NCI-H748 (cell line): Measurements from ENCODE around the gene SFXN1.

Experiments
- DNase-seq: peaks from one replicate; lab custom pipeline; 2025; ENCODE audit not compliant: unreplicated experiment; lab: John Stamatoyannopoulos, UW

The SFXN1 gene

DNA sequence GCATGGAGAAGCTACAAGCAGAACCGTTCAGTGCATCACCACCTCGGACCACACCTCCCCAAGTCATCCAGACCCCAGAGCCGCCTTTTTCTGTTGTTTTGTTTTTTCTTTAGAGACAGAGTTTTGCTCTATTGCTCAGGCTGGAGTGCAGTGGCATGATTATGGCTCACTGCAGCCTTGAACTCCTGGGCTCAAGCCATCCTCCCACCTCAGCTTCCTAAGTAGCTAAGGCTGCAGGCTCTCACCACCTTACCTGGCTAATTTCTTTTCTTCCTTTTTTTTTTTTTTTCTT lies 13.5 kb upstream of the SFXN1 start:
- no peak for DNase-seq

DNA sequence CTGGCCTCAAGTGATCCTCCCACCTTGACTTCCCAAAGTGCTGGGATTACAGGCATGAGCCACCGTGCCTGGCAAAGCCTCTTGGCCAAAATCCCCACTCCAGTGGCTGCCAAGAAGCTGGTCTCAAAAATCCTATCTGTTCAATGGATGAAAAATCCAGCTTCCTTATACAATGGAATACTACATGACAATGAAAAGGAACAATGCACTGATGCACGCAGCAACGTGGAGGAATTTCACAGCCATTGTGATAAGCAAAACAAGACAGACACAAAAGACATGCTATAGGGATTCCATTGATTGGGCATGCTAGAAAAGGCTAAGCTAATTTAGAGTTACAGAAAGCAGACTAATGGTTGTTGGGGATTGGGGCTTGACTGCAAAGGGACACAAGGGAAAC lies 13.1 kb upstream of the SFXN1 start:
- no peak for DNase-seq

DNA sequence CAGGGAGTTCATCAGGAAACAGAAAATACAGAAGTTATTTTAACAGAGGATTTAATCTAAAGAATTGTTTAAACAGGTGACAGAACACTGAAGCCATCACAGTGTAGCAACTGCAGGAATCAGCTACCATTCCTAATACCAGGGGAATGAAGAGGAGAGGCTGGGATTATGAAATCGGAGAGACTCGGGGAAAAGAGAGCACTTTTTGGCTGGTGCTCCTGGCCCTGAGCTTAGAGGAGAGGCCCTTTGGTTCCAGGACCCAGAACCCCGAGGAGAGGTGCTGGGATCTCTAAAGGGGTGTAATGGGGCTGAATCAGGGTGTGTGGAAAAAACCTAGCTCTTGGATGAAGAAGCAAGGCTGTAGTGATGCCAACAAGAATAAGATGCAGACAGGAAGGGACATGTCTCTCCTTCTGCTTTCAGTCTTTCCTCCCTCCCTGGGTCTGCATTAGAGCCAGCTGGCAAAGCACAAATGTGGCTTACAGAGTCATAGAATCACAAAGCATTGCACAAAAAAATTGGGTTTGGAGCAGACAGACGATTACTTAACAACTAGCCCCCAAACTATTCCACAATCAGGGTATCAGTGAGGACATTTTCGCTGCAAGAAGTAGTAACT lies 11.6 kb upstream of the SFXN1 start:
- DNase-seq = no peak

DNA sequence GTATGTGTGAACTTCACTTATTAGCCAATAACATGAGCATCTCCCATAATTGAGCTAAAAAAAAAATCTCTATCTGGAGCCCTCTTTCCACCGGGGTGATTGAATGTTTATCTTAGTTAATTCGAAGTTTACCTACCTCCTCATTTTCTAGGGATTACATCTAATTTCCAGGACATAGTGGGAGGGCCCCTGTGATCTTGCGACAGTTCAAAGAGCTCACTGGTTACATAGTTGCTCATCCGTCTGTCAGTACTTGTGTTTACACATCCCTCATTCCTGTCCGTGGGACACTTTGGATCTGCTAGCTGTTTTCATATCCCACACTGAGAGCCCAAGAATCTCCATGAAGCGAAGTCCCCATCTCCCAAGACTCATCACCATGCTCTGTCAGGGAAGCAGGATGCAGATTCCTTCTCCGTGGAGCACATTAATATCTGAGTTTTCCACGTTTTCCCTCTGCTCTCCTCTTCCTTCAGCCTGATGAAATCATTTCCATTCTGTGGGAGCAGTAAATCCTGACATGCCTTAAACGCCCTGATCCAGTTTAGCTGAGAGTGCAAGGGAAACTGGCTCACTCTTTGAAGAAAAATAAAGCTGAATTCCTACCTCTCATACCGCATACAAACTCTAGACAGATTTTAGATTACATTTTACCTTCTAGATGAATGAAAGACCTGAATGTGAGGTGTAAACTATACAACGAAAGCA lies 10.2 kb upstream of the SFXN1 start:
- no peak for DNase-seq

DNA sequence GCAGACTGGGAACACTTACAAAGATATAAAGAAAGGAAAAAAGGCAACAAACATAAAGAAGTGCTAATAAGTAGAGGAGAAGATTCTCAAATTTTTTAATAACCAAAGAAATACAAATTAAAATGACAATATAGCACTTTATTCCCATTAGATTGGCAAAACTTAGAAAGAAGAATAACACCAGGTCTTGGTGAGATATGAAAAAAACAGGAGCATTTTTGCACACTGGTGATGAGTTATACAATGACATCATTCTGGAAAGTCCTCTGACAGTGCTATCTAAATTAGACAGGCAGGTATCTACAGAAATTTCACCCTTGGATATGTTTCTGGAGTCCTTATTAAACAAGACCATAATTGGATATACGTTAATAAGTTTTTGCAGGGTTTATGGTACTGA lies 9.5 kb upstream of the SFXN1 start:
- DNase-seq = no peak

DNA sequence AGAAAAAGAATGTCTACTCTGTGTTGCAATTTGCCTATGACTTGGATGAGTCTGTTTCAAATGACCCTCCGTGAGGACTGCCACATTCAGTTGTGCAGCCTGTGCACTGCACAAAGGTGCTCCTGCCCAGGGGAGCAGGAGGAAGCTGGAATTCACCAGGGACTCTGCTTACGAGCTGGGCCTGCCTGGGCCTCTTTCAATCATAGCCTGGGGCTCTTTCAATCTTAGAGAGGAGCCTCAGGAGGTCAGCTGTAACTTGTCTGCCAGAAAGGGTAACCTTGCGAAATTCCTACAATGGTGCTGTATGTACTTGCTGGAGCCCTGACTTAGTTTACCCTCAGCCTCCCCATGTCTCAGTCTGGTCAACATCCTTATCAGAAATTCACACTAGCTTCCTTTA lies 8.4 kb upstream of the SFXN1 start:
- no peak for DNase-seq

DNA sequence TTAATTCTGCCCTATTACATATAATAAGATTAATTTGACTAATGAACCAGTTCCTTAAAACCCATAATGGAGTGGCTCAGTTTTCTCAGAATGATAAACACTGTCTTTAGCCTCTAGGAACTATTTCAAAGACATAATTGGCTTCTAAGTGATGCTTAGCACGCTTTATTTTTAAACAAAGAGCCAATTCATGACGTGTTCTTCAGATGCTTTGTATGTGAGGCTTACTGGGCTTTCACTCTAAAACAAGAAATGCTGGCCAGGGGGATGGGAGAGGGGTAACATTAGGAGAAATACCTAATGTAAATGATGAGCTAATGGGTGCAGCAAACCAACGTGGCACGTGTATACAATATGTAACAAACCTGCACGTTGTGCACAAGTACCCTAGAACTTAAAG lies 7.6 kb upstream of the SFXN1 start:
- DNase-seq = peak; percentile 9

DNA sequence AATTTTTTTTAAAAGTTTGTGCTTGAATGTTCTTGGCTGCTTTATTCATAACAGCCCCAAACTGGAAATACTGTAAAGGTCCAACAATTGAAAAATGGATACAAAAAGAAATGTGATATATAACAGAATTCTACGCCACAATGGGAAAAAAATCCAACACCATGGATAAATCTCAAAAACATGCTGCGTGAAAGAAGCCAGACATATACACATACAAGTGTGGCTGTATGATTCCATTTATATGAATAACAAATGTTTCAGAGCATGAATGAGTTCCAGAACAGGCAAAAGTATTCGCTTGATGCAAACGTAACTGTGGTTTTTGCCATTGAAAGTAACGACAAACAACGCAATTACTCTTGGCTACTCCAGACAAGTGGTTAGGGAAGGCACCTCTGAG lies 7.2 kb upstream of the SFXN1 start:
- DNase-seq = no peak

DNA sequence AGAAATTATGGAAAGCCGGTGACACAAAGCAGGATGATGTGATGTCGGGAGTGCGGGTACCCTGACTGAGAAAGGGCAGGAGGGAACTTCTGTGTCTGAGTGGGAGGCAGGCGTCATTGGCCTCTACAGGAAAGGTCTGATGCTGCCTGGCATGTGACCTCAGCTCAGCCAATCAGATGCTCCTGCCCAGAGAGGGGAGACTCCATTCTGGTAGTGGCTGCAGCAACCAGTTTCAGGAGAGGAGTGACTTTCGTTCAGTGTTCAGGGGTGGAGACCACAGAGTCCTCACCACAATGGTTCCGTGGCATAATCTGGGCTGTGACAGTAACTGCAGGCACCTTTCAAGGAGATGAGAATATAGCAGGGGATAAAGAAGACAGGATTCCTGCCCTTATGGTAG lies 6.7 kb upstream of the SFXN1 start:
- DNase-seq = no peak

DNA sequence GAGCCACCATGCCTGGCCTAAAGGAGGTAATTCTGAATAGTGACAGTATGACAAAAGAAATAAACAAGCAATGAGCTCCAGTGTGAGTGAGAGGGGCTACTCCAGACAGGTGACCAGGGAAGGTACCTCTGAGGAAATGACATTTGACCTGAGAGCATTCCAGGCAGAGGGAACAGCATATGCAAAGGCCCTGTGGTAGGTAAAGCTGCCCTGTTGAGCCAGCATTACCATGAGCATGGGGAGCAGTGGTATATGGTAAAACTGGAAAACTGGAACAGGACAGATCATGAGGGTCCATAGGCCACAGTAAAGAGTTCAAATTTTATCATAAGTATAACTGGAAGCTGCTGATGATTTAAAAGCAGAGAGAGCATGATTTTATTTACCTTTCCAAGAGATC lies 6.0 kb upstream of the SFXN1 start:
- DNase-seq = no peak

DNA sequence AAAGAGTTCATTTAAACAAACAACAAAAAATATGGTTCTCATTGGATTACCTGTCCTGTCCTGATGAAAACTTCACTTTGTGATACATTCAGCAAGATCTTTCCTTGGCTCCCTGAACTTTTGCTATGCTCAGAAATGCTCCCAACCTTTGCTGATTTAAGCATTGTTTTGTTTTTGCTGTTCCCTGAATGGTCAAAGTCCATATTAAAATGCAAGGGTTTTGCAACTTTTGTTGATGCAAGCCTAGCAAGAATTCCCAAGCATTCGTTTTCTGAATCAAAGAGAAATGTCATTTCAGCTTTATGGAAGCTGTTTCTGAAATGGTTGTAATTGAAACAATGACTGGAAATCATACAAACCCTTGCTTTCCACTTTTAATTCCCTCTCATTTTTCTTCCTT lies 3.1 kb upstream of the SFXN1 start:
- no peak for DNase-seq

DNA sequence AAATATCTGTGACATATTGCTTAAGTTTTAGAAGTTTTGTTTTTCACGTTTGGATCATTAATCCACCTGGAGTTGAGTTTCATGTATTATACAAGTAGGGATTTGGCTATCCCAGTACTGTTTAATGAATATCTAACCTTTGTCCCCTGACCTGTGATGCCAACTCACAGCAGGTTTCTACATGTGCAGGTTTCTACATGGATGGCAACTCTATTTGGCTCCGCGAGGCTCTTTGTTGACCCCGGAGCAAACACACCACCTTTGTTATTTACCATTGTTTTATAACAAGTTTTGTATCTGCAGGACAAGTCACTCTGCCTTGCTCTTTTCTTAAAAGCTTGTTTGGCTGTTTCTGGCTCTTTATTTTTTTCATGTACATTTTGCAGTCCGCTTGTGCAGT lies 920 bp upstream of the SFXN1 start:
- DNase-seq = no peak

DNA sequence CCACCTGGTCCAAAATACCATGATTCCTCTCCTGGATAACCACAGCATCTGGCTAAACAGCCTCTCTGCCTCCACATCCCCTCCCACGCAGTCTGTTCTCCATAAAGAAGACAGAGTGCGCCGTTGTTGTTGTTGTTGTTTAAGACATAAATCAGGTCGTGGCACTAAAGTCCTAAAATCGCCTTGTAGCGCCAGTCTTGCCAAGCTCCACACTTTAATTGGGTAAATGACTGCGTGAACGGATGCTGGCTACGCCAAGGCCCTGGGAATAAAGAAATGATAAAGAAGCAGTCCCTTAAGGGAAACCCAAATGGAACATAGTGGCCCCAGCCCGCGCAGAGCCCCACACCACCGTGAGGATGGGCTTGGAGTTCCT lies 364 bp upstream of the SFXN1 start:
- DNase-seq = peak; percentile 74

DNA sequence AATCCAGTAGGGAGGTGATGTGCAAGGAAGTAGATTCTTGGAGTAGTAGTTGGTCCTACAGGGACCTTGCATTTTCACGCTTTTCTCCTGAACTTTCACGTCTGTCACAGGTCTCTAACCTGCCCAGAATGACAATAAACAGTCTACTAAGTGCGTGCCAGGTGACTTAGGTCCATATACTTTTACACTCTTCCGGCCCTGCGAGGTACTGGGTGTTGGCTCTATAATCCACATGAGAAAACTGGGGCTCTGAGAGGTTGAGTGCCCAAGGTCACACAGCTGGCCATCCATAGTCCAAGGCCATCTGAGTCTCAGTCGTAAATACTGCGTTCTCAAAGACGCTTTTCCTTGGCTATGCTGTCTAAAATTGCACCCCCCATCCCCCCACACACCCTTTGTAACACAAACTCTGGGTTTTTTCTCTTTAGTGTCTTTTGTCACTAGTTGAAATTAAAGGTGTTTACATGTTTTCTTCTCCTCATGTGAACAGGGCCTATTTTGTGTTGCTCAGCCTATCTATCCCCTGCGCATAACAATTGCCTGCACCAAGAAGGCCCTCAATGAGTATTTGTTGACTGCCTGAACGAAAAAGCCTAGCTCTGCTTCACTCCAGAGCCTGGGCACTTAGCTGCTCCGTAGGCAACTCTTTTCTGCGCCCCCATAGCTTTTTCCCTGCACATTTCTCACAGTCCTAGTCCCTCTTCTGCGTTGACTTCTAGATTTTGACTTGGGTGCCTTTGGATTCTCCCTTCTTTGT lies 943 bp downstream of the SFXN1 start:
- DNase-seq = no peak

DNA sequence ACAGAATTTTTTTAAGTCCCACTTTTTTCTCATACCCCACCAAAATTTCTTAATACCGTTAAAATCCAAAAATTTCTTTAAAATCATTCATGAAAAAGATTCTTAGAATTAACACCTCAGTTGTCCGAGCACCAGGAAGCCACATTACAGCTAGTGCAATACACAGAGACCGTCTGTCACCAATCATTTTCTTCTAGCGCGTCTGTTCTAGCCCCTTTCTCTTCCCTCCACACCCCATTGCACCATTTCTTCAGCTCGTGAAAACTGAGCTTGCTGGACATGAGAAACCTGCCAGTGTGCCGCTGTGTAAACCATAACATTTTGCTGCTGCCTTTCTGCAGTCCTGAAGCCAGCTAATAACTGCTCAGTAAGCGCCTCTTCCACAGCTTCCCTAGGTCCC lies 5.0 kb downstream of the SFXN1 start:
- no peak for DNase-seq

DNA sequence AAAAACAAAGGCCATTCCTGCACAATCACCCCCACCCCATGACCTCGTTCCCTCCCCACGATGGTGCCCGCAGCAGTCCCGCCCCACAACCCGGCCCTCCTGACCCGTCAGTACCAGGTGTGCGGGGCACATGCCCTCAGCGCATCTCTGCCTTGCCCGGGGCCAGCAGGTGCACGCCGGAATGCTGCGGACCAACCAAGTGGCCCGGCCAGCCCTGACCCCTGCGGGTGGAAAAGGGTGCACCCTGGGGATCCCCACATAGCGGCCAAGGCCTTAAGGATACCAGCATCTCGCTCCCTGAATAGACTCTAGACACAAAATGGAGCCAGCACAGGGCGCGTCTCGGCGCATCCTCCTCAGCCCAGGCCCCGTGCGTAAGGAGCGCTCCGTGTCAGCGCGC lies 6.0 kb downstream of the SFXN1 start:
- no peak for DNase-seq

DNA sequence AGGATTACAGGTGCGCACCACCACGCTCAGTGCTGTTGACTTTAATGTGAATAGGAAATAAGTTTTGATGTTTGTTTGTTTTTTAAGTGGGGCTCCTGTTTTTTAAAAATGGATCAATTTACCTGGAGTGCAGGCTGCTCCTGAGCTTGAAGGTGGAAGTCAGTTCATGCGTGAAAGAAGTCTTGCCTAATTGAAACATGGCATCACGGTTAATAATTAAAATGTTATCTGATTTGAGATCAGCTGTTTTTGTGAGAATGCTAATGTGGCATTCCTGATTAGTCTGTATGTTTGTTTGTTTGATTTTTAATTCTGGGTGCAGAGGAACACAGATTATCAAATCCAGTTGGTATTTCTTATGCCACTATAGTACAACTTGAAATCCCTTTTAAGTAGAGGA lies 6.5 kb downstream of the SFXN1 start:
- no peak for DNase-seq

DNA sequence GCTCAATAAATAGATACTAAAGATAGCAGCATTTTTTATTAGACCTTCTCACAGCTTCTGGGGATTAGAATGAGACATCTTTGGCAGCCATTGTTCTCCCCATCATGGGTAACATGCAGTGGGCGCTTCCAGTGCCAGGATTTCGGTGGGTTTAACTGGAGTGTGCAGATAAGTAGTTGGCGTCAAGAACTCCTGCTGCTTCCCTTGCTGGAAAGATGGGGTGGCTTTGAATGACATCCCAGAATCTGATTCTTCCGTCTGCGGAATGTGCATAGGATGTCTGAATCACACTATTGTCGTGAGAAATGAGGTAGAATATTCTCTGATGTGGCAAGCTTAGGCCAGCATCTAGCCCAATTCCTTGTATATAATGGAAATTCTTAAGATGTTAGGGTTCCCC lies 7.3 kb downstream of the SFXN1 start:
- no peak for DNase-seq

DNA sequence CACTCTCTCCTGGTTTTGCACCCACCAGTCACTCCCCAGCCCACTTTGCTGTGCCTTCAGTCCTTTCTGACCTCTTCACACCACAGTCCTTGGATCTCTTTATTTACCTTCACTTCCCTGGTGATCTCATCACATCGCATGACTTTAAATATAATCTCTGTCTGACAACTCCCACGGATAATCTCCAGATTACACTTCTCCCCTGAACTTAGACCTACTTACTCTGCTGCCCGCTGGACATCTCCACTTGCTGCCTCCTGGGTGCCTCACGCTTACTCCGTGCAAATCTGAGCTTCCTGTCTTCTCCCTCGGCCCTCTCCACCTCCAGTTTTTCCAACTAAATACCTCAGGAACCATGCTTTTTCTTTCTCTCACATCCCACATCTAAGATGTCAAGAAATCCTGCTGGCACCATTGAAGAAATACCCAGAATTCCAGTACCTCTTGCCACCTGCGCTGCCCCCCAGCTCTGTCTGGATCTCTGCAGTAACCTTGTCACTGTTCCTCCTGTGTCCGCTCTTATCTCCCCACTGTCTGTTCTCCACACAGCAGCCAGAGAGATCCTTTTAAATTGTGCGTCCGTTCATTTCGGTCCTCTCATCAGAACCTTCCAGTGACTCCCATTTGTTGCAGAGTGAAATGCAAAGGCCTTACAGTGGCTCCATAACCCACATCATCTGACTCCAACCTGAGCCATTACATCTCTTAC lies 9.3 kb downstream of the SFXN1 start:
- no peak for DNase-seq

DNA sequence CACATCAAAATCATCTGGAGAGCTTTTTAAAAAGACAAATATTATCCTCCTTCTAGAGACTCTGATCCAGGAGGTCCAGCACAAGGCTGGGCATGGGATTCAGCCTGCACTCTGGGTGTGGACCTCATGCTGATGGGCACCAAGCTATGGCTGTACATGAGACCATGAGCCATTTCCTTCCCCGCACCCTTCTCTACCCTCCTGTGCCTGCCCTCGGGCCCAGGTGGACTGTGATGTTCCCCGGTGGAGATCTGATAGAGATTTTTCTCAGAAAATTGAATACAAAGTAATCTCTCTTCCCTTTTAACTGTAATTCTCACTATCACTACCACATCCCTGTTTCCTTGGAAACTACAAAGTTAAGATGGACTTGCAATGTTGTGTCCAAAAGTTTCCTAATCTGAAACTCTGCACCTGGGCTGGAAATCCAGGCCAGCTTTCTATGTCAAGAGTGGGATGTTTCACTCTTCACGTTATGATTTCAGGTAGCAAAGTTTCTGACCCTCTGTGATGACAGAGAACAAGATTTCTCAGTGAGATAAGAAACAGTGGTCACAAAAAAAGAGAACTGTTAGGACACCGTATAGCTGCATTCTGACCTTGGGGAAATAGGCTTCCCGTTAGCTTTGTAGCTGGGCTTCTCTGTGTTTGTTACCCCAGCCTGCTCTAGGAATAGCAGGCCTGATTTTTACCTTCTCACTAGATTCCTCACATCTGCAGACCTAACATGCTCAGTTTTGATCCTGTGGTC lies 11.5 kb downstream of the SFXN1 start:
- no peak for DNase-seq

DNA sequence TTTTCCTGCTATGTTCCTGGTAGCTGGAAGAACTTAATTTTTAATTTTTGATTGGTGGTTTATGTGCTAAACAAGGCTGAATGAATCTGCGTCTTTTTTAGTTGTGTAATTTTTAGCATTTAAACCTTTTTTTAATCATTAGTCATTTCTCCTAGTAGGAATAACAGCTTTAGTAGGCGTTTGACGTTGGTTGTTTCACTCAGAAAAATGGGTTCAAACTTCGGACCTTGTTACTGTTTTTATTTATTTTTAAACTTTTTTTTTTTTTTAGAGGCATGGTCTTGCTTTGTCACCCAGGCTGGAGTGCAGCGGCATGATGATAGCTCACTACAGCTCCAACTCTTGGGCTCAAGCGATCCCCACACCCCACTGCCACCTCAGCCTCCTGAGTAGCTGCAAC lies 12.9 kb downstream of the SFXN1 start:
- DNase-seq = no peak
